MCF 10A (cell line): Measurements from ENCODE around the gene NFATC2IP. TPM values are rescaled to one million over a fixed set of nuclear protein-coding genes. Genes with fewer than 3 reads are reported as not detected.
"Not testable (repeated sequence)": the region's sequence is repeated elsewhere in the genome, so short reads cannot be mapped to it uniquely, and the experiment has no call there.

Experiments
- BruUV-seq: library from RNA; stranded (reverse); fragments of 400-500 nt; replicated peaks from 2 replicates; lab custom pipeline; 2021; lab: Mats Ljungman, UMichigan
- CTCF ChIA-PET: fragments of 300-600 bp; sonication (Branson Sonifier 250); formaldehyde crosslinking; extraction: SDS; loops from one replicate; lab custom pipeline; 2021; ENCODE audit warnings: antibody characterized with exemption, inconsistent platforms; lab: Yijun Ruan, JAX
- POLR2A ChIA-PET: fragments of 300-600, 350-650 bp; sonication (Branson Sonifier 250); formaldehyde crosslinking; extraction: SDS; loops from one replicate; lab custom pipeline; 2020; ENCODE audit warnings: antibody characterized with exemption, inconsistent platforms; lab: Yijun Ruan, JAX
- DNase-seq: peaks from one replicate; pipeline ENCODE4 v3.0.0-alpha.2; 2018; ENCODE audit not compliant: unreplicated experiment
- H3K27ac Mint-ChIP-seq: one replicate; pipeline ENCODE4 v1.8.0; 2022; ENCODE audit warnings: mild to moderate bottlenecking, low read depth, mixed read lengths; ENCODE audit not compliant: unreplicated experiment
- H3K27me3 Mint-ChIP-seq: one replicate; pipeline ENCODE4 v1.8.0; 2022; ENCODE audit warnings: mixed read lengths; ENCODE audit not compliant: insufficient read depth, unreplicated experiment
- H3K36me3 Mint-ChIP-seq: one replicate; pipeline ENCODE4 v1.8.0; 2022; ENCODE audit warnings: mild to moderate bottlenecking, moderate library complexity, mixed read lengths; ENCODE audit not compliant: insufficient read depth, unreplicated experiment
- H3K4me1 Mint-ChIP-seq: one replicate; pipeline ENCODE4 v1.8.0; 2022; ENCODE audit warnings: mixed read lengths; ENCODE audit not compliant: insufficient read depth, unreplicated experiment
- H3K4me3 Mint-ChIP-seq: one replicate; pipeline ENCODE4 v1.8.0; 2022; ENCODE audit warnings: mild to moderate bottlenecking, moderate library complexity, mixed read lengths; ENCODE audit not compliant: unreplicated experiment
- H3K9me3 Mint-ChIP-seq: one replicate; pipeline ENCODE4 v1.8.0; 2022; ENCODE audit warnings: mixed read lengths; ENCODE audit not compliant: unreplicated experiment
- intact Hi-C: fragments of 100-400 bp; cut with micrococcal nuclease; formaldehyde crosslinking; loops from 2 replicates; pipeline ENCODE4 v1.14.1; 2022
- total RNA-seq: library from RNA; stranded (reverse); gene quantifications from 2 replicates; pipeline ENCODE4 v1.2.3, GENCODE V29; 2022
- TF ChIP-seq, protein P1 (sequence below): fragments of 200-600 bp; IDR thresholded peaks from one replicate; pipeline ENCODE4 v1.8.0; 2022; ENCODE audit warnings: antibody characterized with exemption, mild to moderate bottlenecking; ENCODE audit not compliant: unreplicated experiment

NFATC2IP gene
- total RNA-seq, 1 experiment from 2014 or later, result 39.5 TPM

DNA sequence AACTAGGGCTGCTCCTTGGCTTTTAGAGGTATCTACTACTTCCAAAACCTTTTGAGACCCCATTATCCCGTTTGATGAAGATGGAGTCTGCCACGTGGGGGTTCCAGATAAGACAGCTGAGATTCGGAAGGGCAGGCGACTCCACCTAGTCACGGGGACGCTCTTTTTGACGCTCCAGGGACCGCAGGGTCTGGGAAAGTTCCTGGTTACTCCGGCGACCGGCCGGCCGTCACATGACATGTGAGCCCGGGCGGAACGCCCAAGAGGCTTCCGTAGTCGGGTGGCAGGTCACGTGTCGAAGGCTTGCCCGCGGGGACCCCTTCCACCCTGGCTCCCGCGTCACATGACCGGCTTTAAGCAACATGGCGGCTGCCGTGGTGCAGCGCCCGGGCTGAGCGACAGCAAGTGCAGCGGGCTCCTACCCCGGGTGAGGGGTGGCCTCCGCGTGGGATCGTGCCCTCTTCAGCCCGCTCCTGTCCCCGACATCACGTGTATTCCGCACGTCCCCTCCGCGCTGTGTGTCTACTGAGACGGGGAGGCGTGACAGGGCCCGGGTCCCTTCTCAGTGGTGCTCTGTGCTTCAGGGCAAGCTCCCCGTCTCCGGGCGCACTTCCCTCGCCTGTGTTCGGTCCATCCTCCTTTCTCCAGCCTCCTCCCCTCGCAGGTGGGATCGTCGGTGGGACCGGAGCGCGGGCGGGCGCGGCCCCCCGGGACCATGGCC, 23.9 kb downstream of the NFATC2IP start, which contains the start of gene SPNS1:
Gene SPNS1, plus strand, starts transcription at position 342 of the 721 bp plus-strand sequence. Its CDS starts 374 bp downstream, at position 716.
- Mint-ChIP-seq H3K36me3 (peaks cover 17% of the 10 kb centered on the region), H3K4me1 (peaks cover 12% of the 10 kb centered on the region), H3K27me3 (no peaks in the 10 kb centered on the region), H3K9me3 (no peaks in the 10 kb centered on the region), H3K27ac (peak within 1 kb of the TSS; percentile 96), H3K4me3 (peak within 1 kb of the TSS; percentile 95)
- TF ChIP-seq, protein P1, sequence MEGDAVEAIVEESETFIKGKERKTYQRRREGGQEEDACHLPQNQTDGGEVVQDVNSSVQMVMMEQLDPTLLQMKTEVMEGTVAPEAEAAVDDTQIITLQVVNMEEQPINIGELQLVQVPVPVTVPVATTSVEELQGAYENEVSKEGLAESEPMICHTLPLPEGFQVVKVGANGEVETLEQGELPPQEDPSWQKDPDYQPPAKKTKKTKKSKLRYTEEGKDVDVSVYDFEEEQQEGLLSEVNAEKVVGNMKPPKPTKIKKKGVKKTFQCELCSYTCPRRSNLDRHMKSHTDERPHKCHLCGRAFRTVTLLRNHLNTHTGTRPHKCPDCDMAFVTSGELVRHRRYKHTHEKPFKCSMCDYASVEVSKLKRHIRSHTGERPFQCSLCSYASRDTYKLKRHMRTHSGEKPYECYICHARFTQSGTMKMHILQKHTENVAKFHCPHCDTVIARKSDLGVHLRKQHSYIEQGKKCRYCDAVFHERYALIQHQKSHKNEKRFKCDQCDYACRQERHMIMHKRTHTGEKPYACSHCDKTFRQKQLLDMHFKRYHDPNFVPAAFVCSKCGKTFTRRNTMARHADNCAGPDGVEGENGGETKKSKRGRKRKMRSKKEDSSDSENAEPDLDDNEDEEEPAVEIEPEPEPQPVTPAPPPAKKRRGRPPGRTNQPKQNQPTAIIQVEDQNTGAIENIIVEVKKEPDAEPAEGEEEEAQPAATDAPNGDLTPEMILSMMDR, result no peak
- no TSS peak for BruUV-seq
- ChIA-PET POLR2A (interaction anchor here (0.6 to 2.9 kb wide), 16 partner anchors 9 to 1812 kb away, joined by 3 to 30 read pairs (median 3); partner anchors contain the start of genes ATXN2L, CLN3, NFATC2IP and ZNF629), CTCF (interaction anchor here (0.6 to 1.4 kb wide), 6 partner anchors 12 to 364 kb away, joined by 3 to 5 read pairs (median 3); no protein-coding TSS in a partner anchor)
- intact Hi-C loops, result loop anchor here (2.0 kb wide), 1 partner anchor 24 kb away; the partner anchor contains the start of gene NFATC2IP
- peak; percentile 94 for DNase-seq

DNA sequence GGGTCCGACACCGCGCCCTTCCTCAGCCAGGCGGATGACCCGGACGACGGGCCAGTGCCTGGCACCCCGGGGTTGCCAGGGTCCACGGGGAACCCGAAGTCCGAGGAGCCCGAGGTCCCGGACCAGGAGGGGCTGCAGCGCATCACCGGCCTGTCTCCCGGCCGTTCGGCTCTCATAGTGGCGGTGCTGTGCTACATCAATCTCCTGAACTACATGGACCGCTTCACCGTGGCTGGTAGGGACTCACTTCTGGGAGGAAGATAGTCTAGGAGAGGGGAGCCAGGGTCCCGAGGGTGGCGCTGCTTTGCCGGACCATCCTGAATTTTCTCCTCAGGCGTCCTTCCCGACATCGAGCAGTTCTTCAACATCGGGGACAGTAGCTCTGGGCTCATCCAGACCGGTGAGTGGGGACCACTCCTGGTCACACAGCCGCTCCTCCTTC, 24.4 kb downstream of the NFATC2IP start:
- TF ChIP-seq, protein P1, result no peak
- H3K4me1 Mint-ChIP-seq, result peaks cover 12% of the 10 kb centered on the region
- H3K27me3 Mint-ChIP-seq, result no peaks in the 10 kb centered on the region
- H3K9me3 Mint-ChIP-seq, result no peaks in the 10 kb centered on the region
- POLR2A ChIA-PET, result interaction anchor here (0.6 to 2.9 kb wide), 4 partner anchors 23 to 830 kb away, joined by 3 to 30 read pairs (median 4); partner anchors contain the start of genes ATXN2L and NFATC2IP
- DNase-seq, result no peak
- H3K36me3 Mint-ChIP-seq, result peaks cover 23% of the 10 kb centered on the region
- no TSS peak for BruUV-seq
- H3K27ac Mint-ChIP-seq, result peak overlapping the region; percentile 96
- intact Hi-C loops, result loop anchor here (2.0 kb wide), 1 partner anchor 24 kb away; the partner anchor contains the start of gene NFATC2IP
- H3K4me3 Mint-ChIP-seq, result peak overlapping the region; percentile 95
- CTCF ChIA-PET, result interaction anchor here (0.7 kb wide), 1 partner anchor 472 kb away, joined by 3 read pairs; no protein-coding TSS in a partner anchor

DNA sequence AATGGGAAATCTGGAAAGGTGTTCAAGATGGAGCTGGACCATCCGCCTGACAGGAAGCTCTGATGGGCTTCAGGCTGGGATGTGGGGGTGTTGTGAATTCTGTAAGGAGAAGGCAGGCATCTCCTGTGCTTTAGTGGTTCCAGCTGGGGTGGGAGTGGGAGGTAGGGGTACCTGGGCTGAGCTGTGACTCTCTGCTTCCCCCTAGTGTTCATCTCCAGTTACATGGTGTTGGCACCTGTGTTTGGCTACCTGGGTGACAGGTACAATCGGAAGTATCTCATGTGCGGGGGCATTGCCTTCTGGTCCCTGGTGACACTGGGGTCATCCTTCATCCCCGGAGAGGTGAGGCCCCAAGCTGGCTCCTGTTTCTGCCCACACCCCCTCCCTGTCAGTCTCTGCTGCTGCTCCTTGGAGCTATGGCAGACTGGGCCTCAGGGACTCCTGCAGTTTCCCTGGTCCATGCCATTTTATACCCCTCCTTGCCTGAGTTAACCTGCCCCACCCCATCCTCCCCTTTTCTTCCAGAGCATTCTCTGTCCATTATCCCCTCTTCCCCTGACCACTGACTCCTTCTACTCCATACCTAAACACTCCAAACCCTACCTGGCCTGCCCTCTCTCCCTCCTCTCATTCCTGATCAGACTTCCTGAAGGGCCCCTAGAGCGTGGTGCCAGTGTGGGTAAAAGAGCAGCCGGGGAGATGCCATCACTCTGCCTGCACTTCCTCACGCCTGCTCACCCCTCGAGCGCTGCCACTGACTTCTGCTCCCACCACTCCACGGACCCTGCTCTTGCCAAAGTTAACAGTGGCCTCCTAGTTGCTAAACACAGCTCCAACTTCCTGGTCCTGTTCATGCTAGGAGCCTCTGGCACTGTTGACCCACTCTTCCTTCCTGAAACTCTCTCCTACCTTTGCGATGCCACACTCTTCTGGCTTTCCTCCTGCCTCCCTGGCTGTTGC, 27.2 kb downstream of the NFATC2IP start:
- DNase-seq, result peak; percentile 27
- TF ChIP-seq, protein P1, result peak; percentile 53
- H3K4me3 Mint-ChIP-seq, result no peak overlapping the region
- H3K4me1 Mint-ChIP-seq, result peaks cover 12% of the 10 kb centered on the region
- H3K27me3 Mint-ChIP-seq, result no peaks in the 10 kb centered on the region
- no peaks in the 10 kb centered on the region for H3K9me3 Mint-ChIP-seq
- BruUV-seq, result no TSS peak
- CTCF ChIA-PET, result interaction anchor here (0.6 to 3.4 kb wide), 19 partner anchors 8 to 698 kb away, joined by 3 to 20 read pairs (median 4); no protein-coding TSS in a partner anchor
- H3K36me3 Mint-ChIP-seq, result peaks cover 28% of the 10 kb centered on the region
- POLR2A ChIA-PET, result interaction anchor here (0.9 kb wide), 1 partner anchor 21 kb away, joined by 3 read pairs; no protein-coding TSS in a partner anchor
- H3K27ac Mint-ChIP-seq, result no peak overlapping the region
- intact Hi-C loops, result no loop called here

DNA sequence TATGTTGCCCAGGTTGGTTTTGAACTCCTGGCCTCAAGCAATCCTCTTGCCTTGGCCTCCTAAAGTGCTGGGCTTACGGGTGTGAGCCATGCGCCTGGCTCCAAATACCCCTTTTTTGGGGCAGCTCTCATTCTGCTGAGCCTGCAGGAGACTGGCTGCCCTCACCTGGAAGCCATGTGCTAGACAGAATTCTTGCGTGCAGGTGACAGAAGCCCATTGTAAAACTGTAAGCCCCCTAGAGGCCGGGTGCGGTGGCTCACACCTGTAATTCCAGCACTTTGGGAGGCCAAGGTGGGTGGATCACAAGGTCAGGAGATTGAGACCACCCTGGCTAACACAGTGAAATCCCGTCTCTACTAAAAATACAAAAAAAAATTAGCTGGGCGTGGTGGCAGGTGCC, 29.6 kb downstream of the NFATC2IP start:
- H3K36me3 Mint-ChIP-seq, result peaks cover 29% of the 10 kb centered on the region
- H3K4me3 Mint-ChIP-seq, H3K27me3 Mint-ChIP-seq, intact Hi-C loops, H3K9me3 Mint-ChIP-seq, BruUV-seq, DNase-seq, H3K27ac Mint-ChIP-seq: not testable (repeated sequence)
- ChIA-PET POLR2A (interaction anchor here (0.7 to 0.9 kb wide), 3 partner anchors 15 to 30 kb away, joined by 3 read pairs; no protein-coding TSS in a partner anchor), CTCF (interaction anchor here (0.6 to 0.8 kb wide), 5 partner anchors 29 to 1945 kb away, joined by 3 to 4 read pairs (median 3); no protein-coding TSS in a partner anchor)
- H3K4me1 Mint-ChIP-seq, result peaks cover 12% of the 10 kb centered on the region
